CD4-positive, alpha-beta T cell (primary cell): ENCODE measurements around the gene ARFGEF2. TPM values are rescaled to one million over a fixed set of nuclear protein-coding genes. Genes with fewer than 3 reads are reported as not detected.
"Not testable (repeated sequence)": the region's sequence is repeated elsewhere in the genome, so short reads cannot be mapped to it uniquely, and the experiment has no call there.

Experiments
- ATAC-seq: fragments of 200-7000 bp; cut with Tn5 transposase; one replicate; pipeline ENCODE4 v1.10.0; 2022; ENCODE audit warnings: mild to moderate bottlenecking; ENCODE audit not compliant: poor library complexity
- CTCF ChIA-PET: fragments of 350-600 bp; sonication (Branson Sonifier 250); formaldehyde crosslinking; loops from one replicate; lab custom pipeline; 2021; ENCODE audit warnings: antibody characterized with exemption, inconsistent platforms; lab: Charles Lee
- POLR2A ChIA-PET: fragments of 350-600 bp; sonication (Branson Sonifier 250); formaldehyde crosslinking; loops from one replicate; lab custom pipeline; 2021; ENCODE audit warnings: antibody characterized with exemption, inconsistent platforms; lab: Charles Lee
- DNase-seq, 14 experiments: peaks; one replicate each; pipeline ENCODE4 v3.0.0-alpha.2; 2013 to 2020; ENCODE audit warnings: mixed read lengths in 2 of 14
- H3K27ac ChIP-seq, 2 donors: one replicate each; pipeline versions ENCODE4 v1.5.1 to v1.7.0; 2013; ENCODE audit warnings: low read length in 2 of 2, low read depth in 1 of 2, mild to moderate bottlenecking in 1 of 2
- H3K27me3 ChIP-seq, 2 experiments: 1 replicate in 1 of 2; 2 replicates in 1 of 2; pipeline versions ENCODE4 v1.6.1 to v1.7.0; 2013; ENCODE audit warnings: low read length in 2 of 2, control low read depth in 1 of 2, mild to moderate bottlenecking in 1 of 2, moderate library complexity in 1 of 2; ENCODE audit not compliant: insufficient read depth in 2 of 2, control insufficient read depth in 1 of 2
- H3K36me3 ChIP-seq: one replicate; pipeline ENCODE4 v1.6.1; 2013; ENCODE audit warnings: low read length, control low read depth; ENCODE audit not compliant: insufficient read depth
- H3K4me1 ChIP-seq: one replicate; pipeline ENCODE4 v1.6.1; 2013; ENCODE audit warnings: low read length, control low read depth; ENCODE audit not compliant: insufficient read depth
- H3K4me3 ChIP-seq: one replicate; pipeline ENCODE4 v1.5.1; 2013; ENCODE audit warnings: mild to moderate bottlenecking, low read length, moderate library complexity
- H3K9me3 ChIP-seq, 2 experiments: 1 replicate in 1 of 2; 2 replicates in 1 of 2; pipeline versions ENCODE4 v1.6.1 to v1.7.0; 2013; ENCODE audit warnings: low read length in 2 of 2, mild to moderate bottlenecking in 2 of 2, control low read depth in 1 of 2, moderate library complexity in 1 of 2; ENCODE audit not compliant: control insufficient read depth in 1 of 2, insufficient read depth in 1 of 2
- H3K27ac Mint-ChIP-seq: one replicate; pipeline ENCODE4 v1.8.0; 2020; ENCODE audit warnings: mixed read lengths
- H3K27me3 Mint-ChIP-seq: one replicate; pipeline ENCODE4 v1.8.0; 2021; ENCODE audit warnings: mixed read lengths
- H3K36me3 Mint-ChIP-seq: one replicate; pipeline ENCODE4 v1.8.0; 2021; ENCODE audit warnings: low read depth, mixed read lengths
- H3K4me1 Mint-ChIP-seq: one replicate; pipeline ENCODE4 v1.8.0; 2021; ENCODE audit warnings: low read depth, mixed read lengths
- H3K4me3 Mint-ChIP-seq: one replicate; pipeline ENCODE4 v1.8.0; 2020; ENCODE audit warnings: mild to moderate bottlenecking, mixed read lengths
- H3K9me3 Mint-ChIP-seq: one replicate; pipeline ENCODE4 v1.8.0; 2020; ENCODE audit warnings: mixed read lengths
- intact Hi-C, 2 experiments: fragments of 100-400 bp; cut with DNase I in 1 of 2; cut with micrococcal nuclease in 1 of 2; formaldehyde crosslinking; loops; one replicate each; pipeline versions ENCODE4 v1.15.1 to v1.9.0; 2023 to 2025; cut with DNase I, micrococcal nuclease
- total RNA-seq, 174 experiments: library from RNA in 2 of 174; stranded (reverse) in 2 of 174; gene quantifications; one replicate each; pipeline ENCODE4 v1.2.3 and lab custom pipeline; 2021 to 2026
- TF ChIP-seq, protein P1 (sequence below): fragments of 200-600 bp; IDR thresholded peaks from one replicate; pipeline ENCODE4 v1.8.0; 2022; ENCODE audit warnings: antibody characterized with exemption, mild to moderate bottlenecking

The ARFGEF2 gene
- total RNA-seq, 2 experiments from 2014 or later: 23.0 to 23.4 TPM

DNA sequence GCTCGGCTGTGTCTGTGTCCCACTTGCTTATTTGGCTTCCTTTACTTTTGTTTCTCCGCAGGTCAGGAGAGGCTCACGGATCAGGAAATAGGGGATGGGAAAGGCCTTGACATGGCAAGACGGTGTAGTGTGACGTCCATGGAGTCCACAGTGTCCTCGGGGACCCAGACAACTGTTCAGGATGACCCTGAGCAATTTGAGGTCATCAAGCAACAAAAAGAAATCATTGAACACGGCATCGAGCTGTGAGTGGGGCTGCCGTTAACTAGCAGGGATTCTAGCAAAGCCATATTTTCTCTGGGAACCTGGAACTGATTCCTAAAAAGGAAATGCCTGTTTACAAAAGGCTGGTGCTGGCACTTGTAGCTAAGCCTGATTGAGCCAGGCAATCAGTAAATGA is 54.4 kb downstream of the ARFGEF2 start:
- no peak overlapping the region for H3K27ac ChIP-seq
- intact Hi-C loops: no loop called here
- H3K36me3 ChIP-seq: peaks cover 50% of the 10 kb centered on the region
- Mint-ChIP-seq H3K9me3 (no peaks in the 10 kb centered on the region), H3K4me1 (peaks cover 9% of the 10 kb centered on the region), H3K27me3 (no peaks in the 10 kb centered on the region), H3K27ac (no peak overlapping the region), H3K36me3 (peaks cover 93% of the 10 kb centered on the region), H3K4me3 (no peak overlapping the region)
- ChIA-PET CTCF (no interaction called here), POLR2A (no interaction called here)
- no peak for DNase-seq
- no peak overlapping the region for H3K4me3 ChIP-seq
- H3K27me3 ChIP-seq: no peaks in the 10 kb centered on the region
- no peaks in the 10 kb centered on the region for H3K9me3 ChIP-seq
- TF ChIP-seq, protein P1, sequence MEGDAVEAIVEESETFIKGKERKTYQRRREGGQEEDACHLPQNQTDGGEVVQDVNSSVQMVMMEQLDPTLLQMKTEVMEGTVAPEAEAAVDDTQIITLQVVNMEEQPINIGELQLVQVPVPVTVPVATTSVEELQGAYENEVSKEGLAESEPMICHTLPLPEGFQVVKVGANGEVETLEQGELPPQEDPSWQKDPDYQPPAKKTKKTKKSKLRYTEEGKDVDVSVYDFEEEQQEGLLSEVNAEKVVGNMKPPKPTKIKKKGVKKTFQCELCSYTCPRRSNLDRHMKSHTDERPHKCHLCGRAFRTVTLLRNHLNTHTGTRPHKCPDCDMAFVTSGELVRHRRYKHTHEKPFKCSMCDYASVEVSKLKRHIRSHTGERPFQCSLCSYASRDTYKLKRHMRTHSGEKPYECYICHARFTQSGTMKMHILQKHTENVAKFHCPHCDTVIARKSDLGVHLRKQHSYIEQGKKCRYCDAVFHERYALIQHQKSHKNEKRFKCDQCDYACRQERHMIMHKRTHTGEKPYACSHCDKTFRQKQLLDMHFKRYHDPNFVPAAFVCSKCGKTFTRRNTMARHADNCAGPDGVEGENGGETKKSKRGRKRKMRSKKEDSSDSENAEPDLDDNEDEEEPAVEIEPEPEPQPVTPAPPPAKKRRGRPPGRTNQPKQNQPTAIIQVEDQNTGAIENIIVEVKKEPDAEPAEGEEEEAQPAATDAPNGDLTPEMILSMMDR: no peak
- H3K4me1 ChIP-seq: no peaks in the 10 kb centered on the region
- ATAC-seq: no peak

DNA sequence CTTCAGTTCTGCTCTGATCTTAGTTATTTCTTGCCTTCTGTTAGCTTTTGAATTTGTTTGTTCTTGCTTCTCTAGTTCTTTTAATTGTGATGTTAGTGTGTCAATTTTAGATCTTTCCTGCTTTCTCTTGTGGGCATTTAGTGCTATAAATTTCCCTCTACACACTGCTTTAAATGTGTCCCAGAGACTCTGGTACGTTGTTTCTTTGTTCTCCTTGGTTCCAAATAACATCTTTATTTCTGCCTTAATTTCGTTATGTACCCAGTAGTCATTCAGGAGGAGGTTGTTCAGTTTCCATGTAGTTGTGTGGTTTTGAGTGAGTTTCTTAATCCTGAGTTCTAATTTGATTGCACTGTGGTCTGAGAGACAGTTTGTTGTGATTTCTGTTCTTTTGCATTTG is 58.5 kb downstream of the ARFGEF2 start:
- CTCF ChIA-PET, H3K9me3 Mint-ChIP-seq, DNase-seq, H3K27me3 Mint-ChIP-seq, intact Hi-C loops, H3K27ac ChIP-seq, H3K4me1 Mint-ChIP-seq, H3K4me3 ChIP-seq, H3K27ac Mint-ChIP-seq, H3K4me1 ChIP-seq, POLR2A ChIA-PET, H3K27me3 ChIP-seq, ATAC-seq, H3K4me3 Mint-ChIP-seq, H3K9me3 ChIP-seq: not testable (repeated sequence)
- peaks cover 49% of the 10 kb centered on the region for H3K36me3 ChIP-seq
- H3K36me3 Mint-ChIP-seq: peaks cover 99% of the 10 kb centered on the region

DNA sequence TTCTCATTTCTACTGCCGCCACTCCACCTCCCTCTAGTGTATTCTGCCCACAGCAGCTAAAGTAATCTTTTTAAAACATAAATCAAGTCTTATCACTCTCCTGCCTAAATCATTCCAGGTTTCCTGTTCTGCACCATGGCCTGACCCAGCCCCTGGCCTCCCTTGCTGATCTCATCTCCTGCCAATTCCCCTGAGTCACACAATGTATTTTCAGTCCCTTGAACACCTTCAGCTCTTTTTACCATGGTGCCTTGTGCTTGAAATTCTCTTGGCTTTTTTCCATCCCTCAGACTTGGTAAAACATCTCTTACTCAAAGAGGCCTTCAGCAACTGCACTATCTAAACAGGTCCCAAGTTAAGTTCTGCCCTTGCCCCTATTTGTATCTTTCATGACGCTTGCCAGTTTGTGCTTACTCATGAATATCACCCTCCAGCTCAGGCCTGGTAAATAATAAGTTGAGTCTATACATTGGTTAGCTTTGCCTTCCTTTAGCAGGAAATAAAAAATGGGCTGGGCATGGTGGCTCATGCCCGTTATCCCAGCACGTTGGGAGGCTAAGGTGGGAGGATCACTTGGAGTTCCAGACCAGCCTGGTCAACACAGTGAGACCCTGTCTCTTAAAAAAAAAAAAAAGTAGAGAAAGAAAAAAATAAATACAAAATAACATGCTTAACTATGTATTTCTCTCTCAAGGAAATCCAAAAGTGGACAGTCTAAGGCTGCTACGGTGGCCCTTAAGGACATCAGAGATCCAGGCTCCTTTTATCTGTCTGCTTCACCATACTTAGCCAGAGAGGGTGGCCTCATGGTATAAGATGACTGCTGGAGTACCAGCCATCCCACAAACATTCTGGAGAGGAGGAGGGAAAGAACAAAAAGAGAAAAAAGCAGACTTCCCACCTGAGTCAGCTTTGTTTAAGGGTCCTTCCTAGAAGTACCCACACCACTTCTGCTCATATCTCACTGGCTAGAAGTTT is 62.2 kb downstream of the ARFGEF2 start:
- ATAC-seq: no peak
- Histone ChIP-seq H3K9me3 (peaks cover 0 to 6% of the 10 kb centered on the region in 2 experiments), H3K4me3 (no peak overlapping the region), H3K36me3 (peaks cover 68% of the 10 kb centered on the region), H3K27me3 (no peaks in the 10 kb centered on the region), H3K27ac (no peak overlapping the region), H3K4me1 (no peaks in the 10 kb centered on the region)
- TF ChIP-seq, protein P1: no peak
- no peak for DNase-seq
- no peaks in the 10 kb centered on the region for H3K27me3 Mint-ChIP-seq
- H3K4me3 Mint-ChIP-seq: no peak overlapping the region
- H3K4me1 Mint-ChIP-seq: peaks cover 4% of the 10 kb centered on the region
- peaks cover 98% of the 10 kb centered on the region for H3K36me3 Mint-ChIP-seq
- no peak overlapping the region for H3K27ac Mint-ChIP-seq
- H3K9me3 Mint-ChIP-seq: no peaks in the 10 kb centered on the region
- intact Hi-C loops: no loop called here
- CTCF ChIA-PET: no interaction called here
- POLR2A ChIA-PET: no interaction called here
